SK-N-SH (cell line): ENCODE results near the gene ACSL6. TPM values are rescaled to one million over a fixed set of nuclear protein-coding genes. Genes with fewer than 3 reads are reported as not detected.

Experiments used
- CTCF ChIA-PET: fragments of 300-600, 350-600 bp; formaldehyde crosslinking; extraction: SDS; loops from one replicate; lab custom pipeline; 2021; lab: Yijun Ruan, JAX
- POLR2A ChIA-PET: fragments of 350-600 bp; sonication (Branson Sonifier 250); formaldehyde crosslinking; extraction: SDS; loops from one replicate; lab custom pipeline; 2020; ENCODE audit warnings: antibody characterized with exemption, inconsistent platforms; lab: Yijun Ruan, JAX
- DNase-seq: peaks from one replicate; pipeline ENCODE4 v3.0.0; 2012
- H2AFZ ChIP-seq: fragments of 200-600 bp; sonication (generic); 2 replicates; pipeline ENCODE4 v1.8.1; 2016; ENCODE audit warnings: antibody characterized with exemption, mild to moderate bottlenecking, low read depth
- H3F3A ChIP-seq: fragments of 200-600 bp; sonication (generic); replicated peaks from 2 replicates; pipeline ENCODE3; 2016; ENCODE audit warnings: antibody characterized with exemption, mild to moderate bottlenecking; ENCODE audit not compliant: insufficient read depth
- H3K27ac ChIP-seq, 2 experiments: fragments of 200-500 bp in 1 of 2; fragments of 200-600 bp in 1 of 2; sonication (Bioruptor generic) in 1 of 2; sonication (generic), shearing (Covaris generic) in 1 of 2; 2 replicates each; pipeline versions ENCODE4 v1.5.1 to v1.6.1; 2014 to 2016; ENCODE audit warnings: low read depth in 2 of 2, inconsistent platforms in 1 of 2, low read length in 1 of 2, mild to moderate bottlenecking in 1 of 2, mixed read lengths in 1 of 2
- H3K27me3 ChIP-seq: fragments of 200-600 bp; sonication (generic), shearing (Covaris generic); 2 replicates; pipeline ENCODE4 v1.6.1; 2016; ENCODE audit warnings: mixed run types; ENCODE audit not compliant: insufficient read depth
- H3K36me3 ChIP-seq, 2 experiments: fragments of 200-500 bp in 1 of 2; fragments of 200-600 bp in 1 of 2; sonication (Bioruptor generic) in 1 of 2; sonication (generic) in 1 of 2; replicated peaks in 1 of 2; 2 replicates each; pipeline versions ENCODE3 to v1.5.1; 2014 to 2016; ENCODE audit warnings: low read length in 1 of 2, mild to moderate bottlenecking in 1 of 2; ENCODE audit not compliant: insufficient read depth in 2 of 2, control insufficient read depth in 1 of 2
- H3K4me1 ChIP-seq, 2 experiments: fragments of 200-500 bp in 1 of 2; fragments of 200-600 bp in 1 of 2; sonication (Bioruptor generic) in 1 of 2; sonication (generic), shearing (Covaris generic) in 1 of 2; 2 replicates each; pipeline versions ENCODE4 v1.5.1 to v1.6.1; 2014 to 2016; ENCODE audit warnings: low read depth in 1 of 2, low read length in 1 of 2, mixed run types in 1 of 2; ENCODE audit not compliant: insufficient read depth in 2 of 2, control insufficient read depth in 1 of 2
- H3K4me2 ChIP-seq: fragments of 200-600 bp; sonication (generic), shearing (Covaris generic); 2 replicates; pipeline ENCODE4 v1.6.1; 2017; ENCODE audit warnings: mixed run types
- H3K4me3 ChIP-seq, 2 experiments: fragments of 200-500 bp in 1 of 2; fragments of 200-600 bp in 1 of 2; sonication (Bioruptor generic) in 1 of 2; sonication (generic), shearing (Covaris generic) in 1 of 2; 2 replicates each; pipeline versions ENCODE4 v1.5.1 to v1.8.1; 2014 to 2016; ENCODE audit warnings: low read depth in 2 of 2, inconsistent platforms in 1 of 2, low read length in 1 of 2, mild to moderate bottlenecking in 1 of 2, mixed read lengths in 1 of 2, moderate library complexity in 1 of 2
- H3K79me2 ChIP-seq: fragments of 200-600 bp; sonication (generic); 2 replicates; pipeline ENCODE4 v1.8.1; 2017; ENCODE audit warnings: mild to moderate bottlenecking; ENCODE audit not compliant: insufficient read depth
- H3K9ac ChIP-seq: fragments of 200-600 bp; sonication (generic); 2 replicates; pipeline ENCODE4 v1.6.1; 2017; ENCODE audit warnings: mixed run types
- H3K9me2 ChIP-seq: fragments of 200-600 bp; sonication (generic); 2 replicates; pipeline ENCODE4 v1.6.1; 2017; ENCODE audit warnings: mixed run types
- H3K9me3 ChIP-seq: fragments of 200-600 bp; sonication (generic); 2 replicates; pipeline ENCODE4 v1.6.1; 2017; ENCODE audit warnings: mixed run types, mild to moderate bottlenecking, moderate library complexity
- H4K20me1 ChIP-seq: fragments of 200-600 bp; sonication (generic); 2 replicates; pipeline ENCODE4 v1.6.1; 2017; ENCODE audit warnings: mild to moderate bottlenecking, mixed run types; ENCODE audit not compliant: insufficient read depth
- CHD2 ChIP-seq: fragments of 150-350 bp; IDR thresholded peaks from 2 replicates; pipeline ENCODE4 v1.6.1; 2018; ENCODE audit warnings: low read length; ENCODE audit not compliant: partially characterized antibody
- ELF1 ChIP-seq: IDR thresholded peaks from 2 replicates; pipeline ENCODE4 v1.4.0; 2012
- FOXM1 ChIP-seq: IDR thresholded peaks from 2 replicates; pipeline ENCODE4 v1.4.0; 2012; ENCODE audit warnings: low read depth, mild to moderate bottlenecking
- GABPA ChIP-seq: IDR thresholded peaks from 2 replicates; pipeline ENCODE4 v1.4.0; 2012; ENCODE audit warnings: low read depth, mild to moderate bottlenecking
- GATA2 ChIP-seq: sonication (generic); formaldehyde crosslinking; IDR thresholded peaks from 2 replicates; pipeline ENCODE4 v1.5.0; 2020; ENCODE audit warnings: mild to moderate bottlenecking, missing genetic modification reagents
- JUND ChIP-seq: IDR thresholded peaks from 2 replicates; pipeline ENCODE4 v1.4.0; 2012
- MEF2A ChIP-seq: IDR thresholded peaks from 2 replicates; pipeline ENCODE4 v1.4.0; 2012; ENCODE audit warnings: low read depth, borderline replicate concordance
- PBX3 ChIP-seq: IDR thresholded peaks from 2 replicates; pipeline ENCODE4; 2012
- POLR2AphosphoS5 ChIP-seq: IDR thresholded peaks from 2 replicates; pipeline ENCODE4 v1.6.1; 2012; ENCODE audit warnings: low read depth, low read length
- RAD21 ChIP-seq: IDR thresholded peaks from 2 replicates; pipeline ENCODE4 v1.6.1; 2012; ENCODE audit warnings: mild to moderate bottlenecking, low read length
- RCOR1 ChIP-seq: fragments of 150-350 bp; IDR thresholded peaks from 2 replicates; pipeline ENCODE4 v1.6.1; 2017; ENCODE audit warnings: antibody characterized with exemption, low read length
- REST ChIP-seq: IDR thresholded peaks from 2 replicates; pipeline ENCODE4 v1.6.1; 2012; ENCODE audit warnings: mild to moderate bottlenecking, low read depth, low read length, moderate library complexity
- RFX5 ChIP-seq: IDR thresholded peaks from 2 replicates; pipeline ENCODE4 v1.6.1; 2012; ENCODE audit warnings: mild to moderate bottlenecking, improper control_type of control experiment, low read length
- RXRA ChIP-seq: IDR thresholded peaks from 2 replicates; pipeline ENCODE4 v1.4.0; 2012; ENCODE audit warnings: low read depth, mild to moderate bottlenecking, borderline replicate concordance
- TAF1 ChIP-seq: IDR thresholded peaks from 2 replicates; pipeline ENCODE4 v1.6.1; 2012; ENCODE audit warnings: low read depth, mild to moderate bottlenecking, low read length, moderate library complexity, borderline replicate concordance
- WGBS: methylation state at CpG from one replicate; pipeline ENCODE4 v1.1.6; 2017; ENCODE audit warnings: low lambda C conversion rate; 5-methylcytosine and 5-hydroxymethylcytosine counted together
- polyA plus RNA-seq, 3 experiments: library from polyadenylated mRNA; depleted of rRNA; stranded (reverse); fragments of >200 nt; gene quantifications; 2 replicates each; pipeline ENCODE4 v1.2.3, GENCODE V29; 2012
- TF ChIP-seq, protein P1 (sequence below): fragments of 150-350 bp; IDR thresholded peaks from 2 replicates; pipeline ENCODE4 v1.6.1; 2017; ENCODE audit warnings: antibody characterized with exemption, low read length, low read depth, borderline replicate concordance
- TF ChIP-seq, protein P2 (sequence below): fragments of 200-600 bp; sonication (generic); IDR thresholded peaks from 2 replicates; pipeline ENCODE4 v1.6.1; 2017; ENCODE audit warnings: antibody characterized with exemption, mild to moderate bottlenecking, moderate library complexity
- TF ChIP-seq, protein P3 (sequence below): fragments of 150-350 bp; IDR thresholded peaks from 2 replicates; pipeline ENCODE4 v1.6.1; 2016; ENCODE audit warnings: mild to moderate bottlenecking, low read depth, low read length

ACSL6 gene
- polyA plus RNA-seq, 1 of the 3 experiments (the other 2 are of a cell fraction), result 0.46 TPM

GRCh38 chr5:132019857-132020555, 8.5 kb upstream of the ACSL6 start:
- no peak for DNase-seq
- Histone ChIP-seq H3K9me3 (no peaks in the 10 kb centered on the region), H2AFZ (no peak overlapping the region), H3K4me3 (no peak overlapping the region), H3K79me2 (no peaks in the 10 kb centered on the region), H3K36me3 (no peaks in the 10 kb centered on the region), H3K4me1 (peaks cover 0 to under 1% of the 10 kb centered on the region in 2 experiments; a peak in 1 of 4 replicates), H4K20me1 (no peaks in the 10 kb centered on the region), H3K4me2 (no peak overlapping the region), H3K9ac (no peak overlapping the region), H3K27ac (no peak overlapping the region), H3K27me3 (no peaks in the 10 kb centered on the region; the same call in 1 of the 2 replicates), H3K9me2 (no peaks in the 10 kb centered on the region), H3F3A (no peaks in the 10 kb centered on the region)
- ChIA-PET POLR2A (no interaction called here), CTCF (interaction anchor here (1.4 kb wide), 1 partner anchor 43 kb away, joined by 4 read pairs; no protein-coding TSS in a partner anchor)
- WGBS, result 38% methylated on average over 6 of the region's 6 CpGs
- TF ChIP-seq, protein P1, sequence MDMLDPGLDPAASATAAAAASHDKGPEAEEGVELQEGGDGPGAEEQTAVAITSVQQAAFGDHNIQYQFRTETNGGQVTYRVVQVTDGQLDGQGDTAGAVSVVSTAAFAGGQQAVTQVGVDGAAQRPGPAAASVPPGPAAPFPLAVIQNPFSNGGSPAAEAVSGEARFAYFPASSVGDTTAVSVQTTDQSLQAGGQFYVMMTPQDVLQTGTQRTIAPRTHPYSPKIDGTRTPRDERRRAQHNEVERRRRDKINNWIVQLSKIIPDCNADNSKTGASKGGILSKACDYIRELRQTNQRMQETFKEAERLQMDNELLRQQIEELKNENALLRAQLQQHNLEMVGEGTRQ, result no peak
- TF ChIP-seq GABPA, result no peak
- TF ChIP-seq, protein P2, sequence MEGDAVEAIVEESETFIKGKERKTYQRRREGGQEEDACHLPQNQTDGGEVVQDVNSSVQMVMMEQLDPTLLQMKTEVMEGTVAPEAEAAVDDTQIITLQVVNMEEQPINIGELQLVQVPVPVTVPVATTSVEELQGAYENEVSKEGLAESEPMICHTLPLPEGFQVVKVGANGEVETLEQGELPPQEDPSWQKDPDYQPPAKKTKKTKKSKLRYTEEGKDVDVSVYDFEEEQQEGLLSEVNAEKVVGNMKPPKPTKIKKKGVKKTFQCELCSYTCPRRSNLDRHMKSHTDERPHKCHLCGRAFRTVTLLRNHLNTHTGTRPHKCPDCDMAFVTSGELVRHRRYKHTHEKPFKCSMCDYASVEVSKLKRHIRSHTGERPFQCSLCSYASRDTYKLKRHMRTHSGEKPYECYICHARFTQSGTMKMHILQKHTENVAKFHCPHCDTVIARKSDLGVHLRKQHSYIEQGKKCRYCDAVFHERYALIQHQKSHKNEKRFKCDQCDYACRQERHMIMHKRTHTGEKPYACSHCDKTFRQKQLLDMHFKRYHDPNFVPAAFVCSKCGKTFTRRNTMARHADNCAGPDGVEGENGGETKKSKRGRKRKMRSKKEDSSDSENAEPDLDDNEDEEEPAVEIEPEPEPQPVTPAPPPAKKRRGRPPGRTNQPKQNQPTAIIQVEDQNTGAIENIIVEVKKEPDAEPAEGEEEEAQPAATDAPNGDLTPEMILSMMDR, result no peak
- TF ChIP-seq REST, result no peak
- TF ChIP-seq, protein P3, sequence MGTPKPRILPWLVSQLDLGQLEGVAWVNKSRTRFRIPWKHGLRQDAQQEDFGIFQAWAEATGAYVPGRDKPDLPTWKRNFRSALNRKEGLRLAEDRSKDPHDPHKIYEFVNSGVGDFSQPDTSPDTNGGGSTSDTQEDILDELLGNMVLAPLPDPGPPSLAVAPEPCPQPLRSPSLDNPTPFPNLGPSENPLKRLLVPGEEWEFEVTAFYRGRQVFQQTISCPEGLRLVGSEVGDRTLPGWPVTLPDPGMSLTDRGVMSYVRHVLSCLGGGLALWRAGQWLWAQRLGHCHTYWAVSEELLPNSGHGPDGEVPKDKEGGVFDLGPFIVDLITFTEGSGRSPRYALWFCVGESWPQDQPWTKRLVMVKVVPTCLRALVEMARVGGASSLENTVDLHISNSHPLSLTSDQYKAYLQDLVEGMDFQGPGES, result no peak
- no peak for TF ChIP-seq ELF1
- TF ChIP-seq GATA2, result no peak
- no peak for TF ChIP-seq POLR2AphosphoS5
- no peak for TF ChIP-seq JUND
- TF ChIP-seq RAD21, result no peak
- TF ChIP-seq CHD2, result no peak
- TF ChIP-seq RFX5, result no peak
- TF ChIP-seq MEF2A, result no peak
- TF ChIP-seq RCOR1, result no peak
- TF ChIP-seq TAF1, result no peak
- no peak for TF ChIP-seq FOXM1
- TF ChIP-seq PBX3, result no peak
- no peak for TF ChIP-seq RXRA
